Epidermal melanocyte (primary cell): ENCODE data around the gene RAB28.
"Not testable (repeated sequence)": the region's sequence is repeated elsewhere in the genome, so short reads cannot be mapped to it uniquely, and the experiment has no call there.

Experiments used
- DNase-seq: peaks from one replicate; pipeline ENCODE4 v3.0.0; 2011; ENCODE audit warnings: low spot score; ENCODE audit not compliant: insufficient read length

The RAB28 gene

GRCh38 chr4:13449590-13449989 lies 34.5 kb downstream of the RAB28 start:
- DNase-seq = no peak

GRCh38 chr4:13445841-13446790 lies 38.0 kb downstream of the RAB28 start:
- no peak for DNase-seq

- DNase-seq = no peak
Observed at GRCh38 chr4:13441506-13441905, 42.6 kb downstream of the RAB28 start.

GRCh38 chr4:13436962-13437361 lies 47.2 kb downstream of the RAB28 start:
- no peak for DNase-seq

- no peak for DNase-seq
Observed at GRCh38 chr4:13432453-13432852, 51.7 kb downstream of the RAB28 start.

GRCh38 chr4:13430834-13431568 lies 53.1 kb downstream of the RAB28 start:
- DNase-seq = no peak

GRCh38 chr4:13427599-13428325 lies 56.4 kb downstream of the RAB28 start:
- DNase-seq = no peak

GRCh38 chr4:13415068-13415785 lies 68.9 kb downstream of the RAB28 start:
- DNase-seq = no peak

- DNase-seq = no peak
Observed at GRCh38 chr4:13413729-13414437, 70.3 kb downstream of the RAB28 start.

- no peak for DNase-seq
Observed at GRCh38 chr4:13411942-13412341, 72.2 kb downstream of the RAB28 start.

GRCh38 chr4:13409324-13409723 lies 74.8 kb downstream of the RAB28 start:
- DNase-seq = no peak

GRCh38 chr4:13406156-13406555 lies 78.0 kb downstream of the RAB28 start:
- DNase-seq = not testable (repeated sequence)

- DNase-seq = no peak
Observed at GRCh38 chr4:13403833-13404232, 80.3 kb downstream of the RAB28 start.

GRCh38 chr4:13403326-13403725 lies 80.8 kb downstream of the RAB28 start:
- no peak for DNase-seq

GRCh38 chr4:13399257-13399656 lies 84.9 kb downstream of the RAB28 start:
- DNase-seq = no peak

GRCh38 chr4:13396161-13396560 lies 88.0 kb downstream of the RAB28 start:
- DNase-seq = no peak

GRCh38 chr4:13389901-13390300 lies 94.2 kb downstream of the RAB28 start:
- DNase-seq = not testable (repeated sequence)

GRCh38 chr4:13386405-13387107 lies 97.6 kb downstream of the RAB28 start:
- DNase-seq = no peak

GRCh38 chr4:13384055-13384454 lies 100.1 kb downstream of the RAB28 start:
- DNase-seq = no peak
